HG03159 (cell line): Measurements from ENCODE around the gene ZNF536.

Source experiments
- ATAC-seq: cut with Tn5 transposase; IDR thresholded peaks from one replicate; pipeline ENCODE4 v1.9.1; 2021; ENCODE audit warnings: mild to moderate bottlenecking, moderate library complexity; ENCODE audit not compliant: unreplicated experiment

The ZNF536 gene

DNA sequence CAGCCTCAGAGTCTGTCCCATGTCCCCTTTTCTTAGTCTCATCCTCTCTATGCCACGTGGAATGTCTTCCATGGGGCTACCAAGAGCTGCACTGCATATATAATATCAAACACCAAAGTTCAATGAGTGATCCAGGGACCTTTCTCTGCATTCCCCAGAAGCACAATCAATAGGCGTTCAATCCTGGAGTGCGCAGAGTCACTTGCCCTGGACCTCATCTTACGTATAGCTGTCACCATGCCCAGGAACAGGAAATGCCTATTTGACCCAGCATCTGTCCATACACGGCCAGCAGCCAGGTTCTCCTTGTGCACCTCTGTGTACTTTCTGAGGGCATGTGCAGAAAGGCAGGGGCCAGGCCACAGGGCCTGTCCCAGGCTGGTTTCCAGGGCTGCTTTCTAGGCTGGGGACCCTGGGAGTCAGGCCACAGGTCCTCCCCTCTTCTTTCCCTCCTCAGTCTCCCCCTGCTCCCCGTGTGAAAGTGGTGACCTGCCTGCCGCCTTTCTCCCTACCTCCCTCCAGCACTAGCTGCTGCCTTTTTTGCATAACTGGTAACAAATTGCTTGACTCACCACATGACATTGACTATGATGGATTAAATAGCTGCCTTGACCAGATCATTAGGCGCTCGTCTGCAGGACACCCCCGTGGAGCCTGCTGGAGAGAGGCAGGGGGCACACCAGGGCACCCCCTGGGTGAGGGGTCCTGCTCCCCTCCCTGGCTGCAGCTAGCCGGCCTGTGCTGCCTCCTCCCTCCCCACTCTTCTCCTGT, 222.0 kb downstream of the ZNF536 start:
- ATAC-seq, result no peak

DNA sequence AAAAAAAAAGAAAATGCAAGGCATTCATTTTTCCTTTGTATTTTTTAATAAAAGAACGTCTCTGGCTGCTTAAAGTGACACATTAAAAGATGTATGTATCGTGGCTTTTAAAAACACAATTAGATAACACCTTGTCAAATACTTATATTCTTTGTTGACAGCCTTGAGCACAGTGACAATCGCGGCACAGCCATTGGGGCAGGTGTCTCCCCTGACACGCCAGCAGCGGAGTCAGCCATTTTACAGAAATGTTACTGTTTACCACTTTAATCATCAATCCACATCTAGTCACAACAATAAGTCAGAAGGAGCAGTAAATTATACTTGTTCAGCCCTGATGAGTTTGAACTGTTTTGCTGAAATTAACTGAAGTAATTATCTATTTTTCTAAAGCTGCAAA, 224.1 kb downstream of the ZNF536 start:
- ATAC-seq, result no peak

DNA sequence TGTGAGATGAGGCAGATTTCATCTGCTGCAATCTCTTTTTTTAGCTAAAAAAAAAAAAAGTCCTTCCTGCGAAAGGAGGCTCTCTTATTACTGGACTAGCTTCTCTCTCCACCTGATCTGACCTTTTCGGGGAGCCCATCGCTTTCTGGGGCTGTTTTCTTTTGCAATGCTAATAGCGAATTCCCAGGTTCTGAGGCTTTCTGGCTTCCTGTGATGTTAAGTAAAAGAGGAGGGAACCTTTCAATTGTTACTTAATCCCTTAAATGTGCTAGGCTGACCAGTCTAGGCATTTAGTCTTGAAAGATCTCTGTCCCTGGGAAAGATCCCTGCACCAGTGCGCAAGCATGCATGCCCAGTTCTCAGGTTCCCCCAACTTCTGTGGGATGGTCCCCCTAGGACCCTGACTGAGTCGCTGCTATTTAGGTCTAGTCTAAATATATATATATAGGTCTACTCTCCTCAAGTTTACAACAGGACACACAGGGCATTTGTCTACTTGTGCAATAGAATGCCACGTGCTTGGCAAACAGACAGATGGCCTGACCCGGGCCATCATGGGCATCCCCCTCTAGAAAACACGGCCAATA, 224.7 kb downstream of the ZNF536 start:
- ATAC-seq, result no peak

DNA sequence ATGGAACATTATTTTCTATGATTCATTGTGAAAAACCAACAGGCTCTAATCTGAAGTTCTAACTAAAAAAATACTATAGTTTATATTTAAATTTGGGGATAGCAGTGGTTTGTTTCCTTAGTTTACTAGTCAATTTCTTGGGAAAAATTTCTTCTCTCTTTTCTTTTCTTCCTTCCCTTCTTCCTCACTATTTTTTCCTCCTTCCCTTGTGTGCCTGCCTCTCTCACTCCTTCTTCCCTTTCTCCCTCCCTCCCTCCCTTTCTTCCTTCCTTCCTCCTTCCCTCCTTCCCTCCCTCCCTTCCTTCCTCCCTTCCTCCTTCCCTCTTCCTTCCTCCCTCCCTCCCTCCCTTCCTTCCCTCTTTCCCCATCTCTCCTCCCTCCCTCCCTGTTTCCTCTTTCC, 226.5 kb downstream of the ZNF536 start:
- ATAC-seq, result no peak

DNA sequence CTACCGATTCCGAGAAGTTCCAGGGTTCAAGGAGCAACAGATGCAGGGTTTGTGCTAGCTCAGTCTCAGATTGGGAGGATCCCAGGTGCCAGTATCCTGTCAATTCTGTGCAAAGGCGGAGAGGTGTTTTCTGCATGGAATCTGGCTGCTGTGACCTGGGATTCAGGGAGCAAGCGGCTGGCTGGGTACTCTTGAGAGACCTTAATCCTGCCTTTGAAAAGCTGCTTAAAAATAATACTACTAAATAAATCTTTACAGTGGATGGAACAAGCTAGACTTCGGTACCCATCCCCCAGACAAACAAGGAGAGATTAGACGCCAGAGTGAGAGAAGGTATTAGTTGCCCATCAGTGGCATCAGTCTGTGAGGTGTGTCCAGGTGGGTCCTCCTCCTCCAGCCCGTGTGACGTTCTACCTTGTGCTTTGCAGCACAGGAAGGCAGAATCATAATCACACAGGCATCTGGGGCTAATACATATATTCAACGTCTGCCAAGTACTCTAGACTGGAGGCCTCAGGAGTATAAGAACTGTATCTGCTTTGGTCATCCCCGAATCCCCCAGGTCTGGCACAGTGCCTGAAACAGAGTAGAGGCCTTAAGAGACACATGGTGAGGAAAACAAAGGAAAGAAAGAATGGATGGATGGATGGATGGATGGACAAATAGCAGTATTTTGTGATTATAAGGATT, 230.6 kb downstream of the ZNF536 start:
- ATAC-seq, result no peak

DNA sequence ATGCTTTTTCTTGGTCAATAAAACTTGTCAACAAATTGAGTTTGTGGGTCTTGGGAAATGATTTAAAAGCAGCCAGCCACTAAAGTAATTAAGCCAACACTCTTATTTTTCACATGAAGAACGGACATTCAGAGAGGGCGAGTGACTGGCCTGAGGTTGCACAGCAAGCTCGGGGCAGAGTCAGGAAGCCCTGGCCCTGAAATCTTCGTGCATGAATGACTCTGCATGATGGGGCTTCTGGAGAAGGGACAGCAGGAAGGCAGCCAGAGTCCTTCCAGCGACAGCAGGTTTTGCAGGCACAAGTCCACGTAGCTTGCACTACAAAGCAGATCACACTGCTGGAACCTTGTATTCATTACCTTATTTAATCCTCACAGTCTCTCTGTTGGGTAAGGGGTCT, 232.5 kb downstream of the ZNF536 start:
- no peak for ATAC-seq

DNA sequence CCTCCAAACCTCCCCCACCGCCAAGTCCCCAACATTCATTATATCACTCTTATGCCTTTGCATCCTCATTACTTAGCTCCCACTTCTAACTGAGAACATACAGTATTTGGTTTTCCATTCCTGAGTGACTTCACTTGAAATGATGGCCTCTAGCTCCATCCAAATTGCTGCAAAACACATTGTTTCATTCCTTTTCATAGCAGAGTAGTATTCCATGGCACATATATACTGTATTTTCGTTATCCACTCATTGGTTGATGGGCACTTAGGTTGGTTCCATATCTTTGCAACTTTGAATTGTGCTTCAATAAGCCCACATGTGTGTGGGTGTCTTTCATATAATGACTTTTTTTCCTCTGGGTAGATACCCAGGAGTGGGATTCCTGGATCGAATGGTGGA, 233.1 kb downstream of the ZNF536 start:
- no peak for ATAC-seq

DNA sequence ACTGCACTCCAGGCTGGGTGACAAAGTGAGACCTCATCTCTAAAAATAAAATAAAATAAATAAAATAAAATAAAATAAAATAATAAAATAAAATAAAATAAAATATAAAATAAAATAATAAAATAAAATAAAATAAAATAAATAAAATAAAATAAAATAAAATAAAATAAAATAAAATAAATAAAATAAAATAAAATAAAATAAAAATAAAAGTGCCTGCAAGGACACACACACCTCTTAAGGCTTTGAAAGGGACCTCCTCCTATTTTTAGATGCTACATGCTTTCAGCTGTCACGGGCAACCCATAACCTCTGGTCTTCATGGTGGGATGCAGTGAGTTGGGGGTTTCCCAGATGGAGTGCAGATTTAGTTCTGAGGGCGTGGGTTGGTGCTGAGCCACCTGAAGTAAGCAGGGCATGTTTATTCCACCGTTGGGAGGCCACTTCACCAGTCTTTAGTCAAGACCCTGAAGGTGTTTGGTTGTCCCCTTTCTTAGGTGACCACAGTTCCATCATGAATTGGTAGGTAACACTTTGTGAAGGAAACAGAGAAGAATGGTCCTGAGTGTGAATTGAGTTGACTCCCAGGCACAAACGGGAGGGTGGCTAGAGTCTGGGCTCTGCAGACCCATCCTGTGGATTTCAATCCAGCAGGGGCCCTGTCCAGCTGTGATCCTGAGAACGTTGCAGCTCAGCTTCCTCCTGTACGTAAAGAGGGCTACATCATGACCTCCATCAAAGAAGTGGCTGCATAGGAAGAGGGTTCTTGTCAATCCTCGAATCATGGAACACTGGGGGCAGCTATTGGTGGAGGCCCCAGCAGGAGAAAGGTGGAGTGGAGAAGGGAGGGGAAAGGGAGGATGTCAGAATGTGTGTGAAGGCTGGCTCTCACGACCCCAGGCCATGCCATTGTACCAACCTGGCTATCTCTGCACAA, 234.2 kb downstream of the ZNF536 start:
- no peak for ATAC-seq
